ENCODE data around the gene NUDT4B. TPM values are rescaled to one million over a fixed set of nuclear protein-coding genes. Genes with fewer than 3 reads are reported as not detected.
"Not testable (repeated sequence)": the region's sequence is repeated elsewhere in the genome, so short reads cannot be mapped to it uniquely, and the experiment has no call there.

NUDT4B gene
- total RNA-seq, 1 experiment from 2014 or later = not detected

- not testable (repeated sequence) for H3K79me1 ChIP-seq (ENCODE audit: insufficient read depth, low read depth, low read length, poor library complexity, severe bottlenecking); H2BK15ac ChIP-seq (ENCODE audit: low read depth, low read length); H3K23me2 ChIP-seq (ENCODE audit: insufficient read length, low read depth, low read length, poor library complexity, severe bottlenecking); H2BK20ac ChIP-seq (ENCODE audit: low read depth, low read length, poor library complexity, severe bottlenecking); H4K91ac ChIP-seq (ENCODE audit: insufficient read length, low read depth, low read length); H3K27ac ChIP-seq (ENCODE audit: insufficient read length, low read depth, low read length); H3K27me3 Mint-ChIP-seq (ENCODE audit: low read depth); H3K9me3 Mint-ChIP-seq; H4K20me1 ChIP-seq (ENCODE audit: control insufficient read depth, insufficient read depth, insufficient read length); H3K79me2 ChIP-seq (ENCODE audit: insufficient read depth, low read length); H3K36me3 Mint-ChIP-seq (ENCODE audit: insufficient read depth in 1 of 3, low read depth in 3 of 3); H4K8ac ChIP-seq (replicated peaks; ENCODE audit: insufficient read length, low read depth, low read length); H2BK120ac ChIP-seq (ENCODE audit: low read depth, low read length, poor library complexity, severe bottlenecking); H3K27me3 ChIP-seq (ENCODE audit: insufficient read depth, low read length); H3K9me3 ChIP-seq (ENCODE audit: control insufficient read depth, low read depth, low read length); H3K23ac ChIP-seq (ENCODE audit: insufficient read length, low read depth, low read length); H3K4me2 ChIP-seq (ENCODE audit: insufficient read depth, insufficient read length, low read length); H3K4me3 Mint-ChIP-seq; H3T11ph ChIP-seq (ENCODE audit: low read length); H3K56ac ChIP-seq (ENCODE audit: insufficient read length, low read depth, low read length); H3K9ac ChIP-seq (ENCODE audit: extremely low read depth, insufficient read length, low read length); DNase-seq; H2BK12ac ChIP-seq (ENCODE audit: insufficient read length, low read depth, low read length); H2AK5ac ChIP-seq (ENCODE audit: insufficient read length, low read length); H3K27ac Mint-ChIP-seq; H3K4me1 Mint-ChIP-seq; H4K5ac ChIP-seq (ENCODE audit: insufficient read length, low read depth, low read length); H2BK5ac ChIP-seq (ENCODE audit: insufficient read length, low read length); H3K4me1 ChIP-seq (ENCODE audit: insufficient read depth, low read length); H3K14ac ChIP-seq (ENCODE audit: insufficient read depth, low read length); H3K18ac ChIP-seq (ENCODE audit: insufficient read length, low read depth, low read length); H2AFZ ChIP-seq (ENCODE audit: low read length); H3K4ac ChIP-seq (ENCODE audit: low read depth, low read length)
- WGBS (ENCODE audit: extremely low coverage, insufficient read length, low lambda C conversion rate) = no CpG with 5 or more reads among the region's 5 CpGs
Measured at GRCh38 chr1:148733585-148734310, 14.8 kb upstream of the NUDT4B start.

GRCh38 chr1:148734311-148734662, 14.3 kb upstream of the NUDT4B start:
- not testable (repeated sequence) for H3K23me2 ChIP-seq (ENCODE audit: insufficient read length, low read depth, low read length, poor library complexity, severe bottlenecking); H3K36me3 Mint-ChIP-seq (ENCODE audit: insufficient read depth in 1 of 3, low read depth in 3 of 3)

More at GRCh38 chr1:148734311-148734662, 14.3 kb upstream of the NUDT4B start:
- H3K9me3 ChIP-seq (ENCODE audit: control insufficient read depth, low read depth, low read length); H2BK20ac ChIP-seq (ENCODE audit: low read depth, low read length, poor library complexity, severe bottlenecking); H3K56ac ChIP-seq (ENCODE audit: insufficient read length, low read depth, low read length); H4K8ac ChIP-seq (replicated peaks; ENCODE audit: insufficient read length, low read depth, low read length); H3K4me1 ChIP-seq (ENCODE audit: insufficient read depth, low read length); H3K9ac ChIP-seq (ENCODE audit: extremely low read depth, insufficient read length, low read length); H3K27ac Mint-ChIP-seq; H3K14ac ChIP-seq (ENCODE audit: insufficient read depth, low read length); H3K4ac ChIP-seq (ENCODE audit: low read depth, low read length); H3T11ph ChIP-seq (ENCODE audit: low read length); H2BK12ac ChIP-seq (ENCODE audit: insufficient read length, low read depth, low read length); H3K27me3 ChIP-seq (ENCODE audit: insufficient read depth, low read length); H3K4me3 Mint-ChIP-seq; H3K9me3 Mint-ChIP-seq; H3K23ac ChIP-seq (ENCODE audit: insufficient read length, low read depth, low read length); H2BK15ac ChIP-seq (ENCODE audit: low read depth, low read length); H3K79me1 ChIP-seq (ENCODE audit: insufficient read depth, low read depth, low read length, poor library complexity, severe bottlenecking); H3K27me3 Mint-ChIP-seq (ENCODE audit: low read depth); H3K79me2 ChIP-seq (ENCODE audit: insufficient read depth, low read length); H3K4me1 Mint-ChIP-seq; H4K5ac ChIP-seq (ENCODE audit: insufficient read length, low read depth, low read length); DNase-seq; H4K91ac ChIP-seq (ENCODE audit: insufficient read length, low read depth, low read length); H2AK5ac ChIP-seq (ENCODE audit: insufficient read length, low read length); H4K20me1 ChIP-seq (ENCODE audit: control insufficient read depth, insufficient read depth, insufficient read length); H2BK5ac ChIP-seq (ENCODE audit: insufficient read length, low read length); H2BK120ac ChIP-seq (ENCODE audit: low read depth, low read length, poor library complexity, severe bottlenecking); H3K4me2 ChIP-seq (ENCODE audit: insufficient read depth, insufficient read length, low read length); H3K27ac ChIP-seq (ENCODE audit: insufficient read length, low read depth, low read length); H2AFZ ChIP-seq (ENCODE audit: low read length); H3K18ac ChIP-seq (ENCODE audit: insufficient read length, low read depth, low read length): not testable (repeated sequence)
- no CpG with 5 or more reads among the region's 3 CpGs for WGBS (ENCODE audit: extremely low coverage, insufficient read length, low lambda C conversion rate)
